EL (cell line): Measurements from ENCODE around the gene NEB.
"Not testable (repeated sequence)": the region's sequence is repeated elsewhere in the genome, so short reads cannot be mapped to it uniquely, and the experiment has no call there.

Source experiments
- DNase-seq: peaks from one replicate; pipeline ENCODE4 v3.0.0-alpha.2; 2016

Gene NEB

DNA sequence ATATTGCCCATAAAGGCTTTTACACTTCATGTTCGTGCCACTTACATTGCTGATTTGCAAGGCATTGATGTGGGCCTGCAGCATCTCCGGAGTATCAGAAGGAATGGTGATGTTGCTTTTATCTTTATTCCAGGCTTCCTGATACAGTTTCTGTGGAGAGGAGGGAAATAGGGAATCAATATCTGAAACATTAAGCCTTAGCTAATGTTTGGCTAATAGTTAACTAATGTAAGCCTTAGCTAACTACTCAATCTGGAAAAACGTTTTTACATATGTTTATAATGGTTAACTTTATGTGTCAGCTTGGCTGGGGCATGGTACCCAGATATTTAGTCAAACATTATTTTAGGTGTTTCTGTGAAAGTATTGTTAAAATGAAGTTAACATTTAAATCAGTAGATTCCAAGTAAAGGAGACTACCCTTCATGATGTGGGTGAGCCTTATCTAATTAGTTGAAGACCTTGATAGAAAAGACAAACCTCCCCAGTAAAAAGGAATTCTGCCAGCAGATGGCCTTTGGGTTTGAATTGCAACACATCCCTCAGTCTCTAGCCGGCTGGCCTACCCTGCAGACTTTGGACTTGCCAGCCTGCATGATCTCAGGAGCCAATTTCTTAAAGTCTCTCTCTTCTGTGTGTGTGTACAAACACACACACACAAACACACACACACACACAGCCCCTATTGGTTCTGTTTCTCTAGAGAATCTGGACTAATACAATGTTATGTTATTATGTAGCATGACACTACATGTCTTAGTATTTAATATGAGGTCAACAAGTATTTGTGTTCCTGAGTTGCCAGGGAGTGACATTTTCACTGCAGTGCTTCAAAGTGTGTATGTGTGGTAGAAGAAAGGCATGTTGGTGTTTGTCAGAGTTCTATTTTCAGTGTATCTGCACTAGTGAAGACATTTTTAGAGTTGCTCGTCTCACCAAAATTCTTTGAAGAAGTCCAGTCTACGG, 126.5 kb downstream of the NEB start:
- not testable (repeated sequence) for DNase-seq

- DNase-seq: not testable (repeated sequence)
These were observed 130.7 kb downstream of the NEB start for GRCh38 chr2:151603530-151603929.

GRCh38 chr2:151602402-151602801, 131.9 kb downstream of the NEB start:
- not testable (repeated sequence) for DNase-seq

DNA sequence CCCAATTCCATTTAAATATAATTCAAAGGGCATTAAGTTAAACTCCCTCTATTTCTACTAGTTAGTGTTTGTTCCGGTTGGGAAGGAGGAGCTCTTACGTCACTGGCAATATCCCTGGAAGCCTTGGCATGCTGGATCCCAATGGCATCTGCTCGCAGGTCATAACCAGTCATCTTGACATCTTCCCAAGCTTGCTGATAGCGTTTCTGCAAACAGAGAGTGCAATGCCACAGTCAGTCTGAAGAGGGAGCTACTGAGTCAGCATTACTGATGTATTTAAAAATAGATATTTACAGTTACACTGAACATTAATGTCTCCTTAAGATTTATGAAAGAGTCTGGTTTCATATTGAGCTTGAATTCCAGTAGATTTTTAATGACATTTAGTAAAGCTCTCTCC, 132.5 kb downstream of the NEB start:
- DNase-seq: not testable (repeated sequence)

GRCh38 chr2:151596903-151597608, 137.2 kb downstream of the NEB start:
- not testable (repeated sequence) for DNase-seq

DNA sequence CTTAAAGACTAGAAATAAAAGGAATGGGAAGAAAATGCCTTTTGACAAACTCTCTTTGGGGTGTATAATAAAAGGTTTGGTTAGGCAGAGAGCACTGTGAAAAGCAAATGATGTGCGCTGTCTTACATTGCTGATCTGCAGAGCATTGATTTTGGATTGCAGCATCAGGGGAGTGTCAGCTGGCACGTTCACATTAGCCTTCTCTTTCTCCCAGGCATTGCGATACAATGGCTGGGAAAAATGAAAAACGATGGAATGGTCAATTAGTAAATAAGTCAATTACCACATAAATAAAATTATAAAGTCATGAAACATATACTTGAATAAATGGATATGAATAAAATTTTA, 142.4 kb downstream of the NEB start:
- DNase-seq: not testable (repeated sequence)

DNA sequence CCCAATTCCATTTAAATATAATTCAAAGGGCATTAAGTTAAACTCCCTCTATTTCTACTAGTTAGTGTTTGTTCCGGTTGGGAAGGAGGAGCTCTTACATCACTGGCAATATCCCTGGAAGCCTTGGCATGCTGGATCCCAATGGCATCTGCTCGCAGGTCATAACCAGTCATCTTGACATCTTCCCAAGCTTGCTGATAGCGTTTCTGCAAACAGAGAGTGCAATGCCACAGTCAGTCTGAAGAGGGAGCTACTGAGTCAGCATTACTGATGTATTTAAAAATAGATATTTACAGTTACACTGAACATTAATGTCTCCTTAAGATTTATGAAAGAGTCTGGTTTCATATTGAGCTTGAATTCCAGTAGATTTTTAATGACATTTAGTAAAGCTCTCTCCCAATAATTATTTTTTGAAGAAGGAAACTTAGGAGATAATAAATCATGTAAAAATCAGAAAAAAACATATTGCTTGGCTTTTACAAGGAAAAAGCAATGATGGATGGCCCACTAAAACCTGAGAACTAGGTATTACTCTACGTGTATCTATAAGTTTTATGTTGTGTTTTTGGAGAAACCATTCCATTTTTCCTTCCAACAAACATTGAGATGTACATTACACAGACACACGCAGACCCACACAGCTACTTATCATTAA, 142.9 kb downstream of the NEB start:
- not testable (repeated sequence) for DNase-seq

DNA sequence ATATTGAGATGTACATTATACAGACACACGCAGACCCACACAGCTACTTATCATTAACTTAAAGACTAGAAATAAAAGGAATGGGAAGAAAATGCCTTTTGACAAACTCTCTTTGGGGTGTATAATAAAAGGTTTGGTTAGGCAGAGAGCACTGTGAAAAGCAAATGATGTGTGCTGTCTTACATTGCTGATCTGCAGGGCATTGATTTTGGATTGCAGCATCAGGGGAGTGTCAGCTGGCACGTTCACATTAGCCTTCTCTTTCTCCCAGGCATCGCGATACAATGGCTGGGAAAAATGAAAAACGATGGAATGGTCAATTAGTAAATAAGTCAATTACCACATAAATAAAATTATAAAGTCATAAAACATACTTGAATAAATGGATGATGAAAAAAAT, 153.0 kb downstream of the NEB start:
- not testable (repeated sequence) for DNase-seq

GRCh38 chr2:151580697-151581096, 153.6 kb downstream of the NEB start:
- not testable (repeated sequence) for DNase-seq

- DNase-seq: no peak
These were observed 157.2 kb downstream of the NEB start for GRCh38 chr2:151577116-151577515.

GRCh38 chr2:151576080-151576479, 158.2 kb downstream of the NEB start:
- DNase-seq: no peak

- peak; percentile 17 for DNase-seq
These were observed 158.9 kb downstream of the NEB start for GRCh38 chr2:151575338-151575737.

GRCh38 chr2:151570191-151570590, 164.1 kb downstream of the NEB start:
- DNase-seq: no peak

DNA sequence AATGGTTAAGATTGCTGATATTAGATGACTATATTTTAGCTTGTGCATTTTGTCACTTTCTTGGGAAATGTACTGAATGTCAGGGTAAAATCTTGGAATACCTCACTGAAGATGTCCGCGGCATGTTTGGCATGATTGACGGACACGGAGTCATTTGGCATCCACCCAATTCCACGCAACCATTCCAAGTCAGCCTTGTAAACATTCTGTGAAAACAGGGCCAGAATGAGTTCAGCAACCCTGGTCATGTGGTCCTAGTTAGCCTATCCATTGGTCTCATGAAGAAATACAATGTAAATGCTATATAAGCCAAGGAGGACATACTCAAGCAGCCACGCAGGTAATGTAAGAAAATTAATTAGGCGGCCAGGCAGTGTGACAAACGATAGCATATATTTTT, 165.1 kb downstream of the NEB start:
- no peak for DNase-seq

- DNase-seq: no peak
These were observed 165.8 kb downstream of the NEB start for GRCh38 chr2:151568501-151568900.

DNA sequence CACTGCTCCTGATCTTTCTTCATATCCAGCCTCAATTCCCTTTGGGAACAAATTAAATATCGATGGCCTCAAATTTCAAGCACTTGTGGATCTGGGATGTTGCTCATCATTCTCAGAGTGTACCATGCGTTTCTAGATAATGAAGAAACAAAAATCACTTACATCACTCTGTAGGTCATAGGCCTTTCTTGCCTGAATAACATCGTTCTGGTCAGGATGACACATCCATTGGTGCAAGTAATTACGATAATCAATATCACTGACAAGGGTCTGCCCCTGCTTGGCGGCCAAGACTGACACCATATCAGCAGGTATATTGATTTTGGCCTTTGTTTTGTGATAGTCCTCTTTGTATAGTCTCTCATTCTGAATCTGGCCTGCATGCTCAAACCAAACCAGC, 167.3 kb downstream of the NEB start:
- DNase-seq: no peak

DNA sequence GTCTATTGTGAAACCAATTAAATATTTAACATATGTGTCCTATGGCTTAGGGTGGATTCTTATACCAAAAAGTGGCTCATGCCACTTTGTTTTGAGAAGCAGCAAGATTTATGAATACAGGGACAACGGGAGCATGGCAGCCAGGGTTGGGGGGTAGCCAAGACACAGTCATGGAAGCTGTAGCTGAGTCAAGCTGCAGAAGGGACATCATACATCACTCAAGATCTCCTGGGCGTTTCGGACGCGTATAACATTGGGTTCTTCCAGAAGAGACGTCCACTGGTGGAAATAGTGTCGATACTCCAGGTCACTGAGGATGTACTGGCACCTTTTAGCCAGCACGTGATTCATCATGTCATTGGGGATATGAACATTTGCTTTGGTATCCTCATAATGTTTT, 171.9 kb downstream of the NEB start:
- DNase-seq: no peak

DNA sequence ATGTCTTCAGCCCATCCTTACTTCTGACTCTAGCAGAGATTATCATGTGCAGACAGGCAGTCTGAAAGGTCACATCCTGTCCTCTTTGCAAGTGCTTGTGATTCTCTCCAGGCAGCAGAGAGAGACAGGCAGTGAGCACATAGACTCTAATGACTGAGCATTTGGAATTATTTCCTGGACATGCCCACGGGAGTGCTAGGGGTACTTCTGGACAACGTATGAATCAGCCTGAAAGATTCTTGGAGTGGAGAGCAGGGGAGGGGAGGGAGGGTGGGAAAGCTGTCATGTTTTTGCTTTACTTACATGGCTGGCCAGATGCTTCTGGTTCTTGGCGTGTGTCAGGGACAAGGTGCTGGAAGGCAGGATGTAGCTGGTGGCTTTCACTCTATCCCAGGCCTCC, 174.0 kb downstream of the NEB start:
- DNase-seq: peak; percentile 57

GRCh38 chr2:151559431-151559830, 174.8 kb downstream of the NEB start:
- not testable (repeated sequence) for DNase-seq

- not testable (repeated sequence) for DNase-seq
These were observed 176.4 kb downstream of the NEB start for GRCh38 chr2:151557883-151558282.

- no peak for DNase-seq
These were observed 178.2 kb downstream of the NEB start for GRCh38 chr2:151556121-151556520.

DNA sequence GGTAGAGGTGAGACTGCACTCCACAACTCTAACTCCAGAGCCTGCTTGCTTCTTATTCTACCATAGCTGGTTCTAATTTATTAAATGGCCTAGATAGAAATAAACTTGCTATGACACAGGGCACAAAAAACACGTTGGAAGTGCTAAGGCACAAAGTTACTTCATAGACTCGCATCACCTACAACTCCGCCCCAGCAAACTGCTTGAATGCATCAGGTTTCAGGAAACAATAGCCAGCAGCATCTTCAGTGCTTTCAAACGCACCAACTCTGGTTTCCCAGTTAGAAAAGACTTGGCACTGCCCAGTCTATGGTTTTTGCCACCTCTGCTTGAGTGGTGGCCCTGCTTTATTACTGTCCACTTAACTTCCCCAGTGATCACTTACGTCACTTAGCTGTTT, 182.0 kb downstream of the NEB start:
- no peak for DNase-seq

DNA sequence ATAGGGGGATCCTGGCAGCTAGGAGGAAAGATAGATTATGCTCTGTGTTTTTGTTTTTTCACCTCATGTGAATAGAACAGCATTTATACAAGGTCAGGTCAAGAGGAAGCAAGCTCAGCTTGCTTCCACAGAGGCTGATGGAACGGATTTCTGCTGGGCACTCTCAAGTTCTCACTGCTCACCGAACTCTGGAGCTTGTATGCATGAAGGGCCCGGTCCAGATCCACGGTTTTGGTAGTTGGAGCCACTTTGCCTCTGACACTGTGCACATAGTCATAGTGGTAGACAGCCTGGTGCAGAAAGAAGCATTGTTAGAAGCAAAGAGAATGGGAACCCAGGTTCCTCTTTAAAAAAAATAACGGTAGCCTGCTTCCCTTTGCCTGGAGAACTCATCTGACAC, 182.7 kb downstream of the NEB start:
- DNase-seq: no peak

GRCh38 chr2:151549191-151549590, 185.1 kb downstream of the NEB start:
- DNase-seq: no peak
